Uterus (tissue), 4 donors: ENCODE data around the gene DKK3. TPM values are rescaled to one million over a fixed set of nuclear protein-coding genes. Genes with fewer than 3 reads are reported as not detected.
A peak's percentile ranks its signal among the peaks of the same experiment; 100 is the strongest.

Experiments used
- DNase-seq, 2 donors: peaks; one replicate each; pipeline ENCODE4 v3.0.0-alpha.2; 2019 to 2020
- H3K27ac ChIP-seq, 2 donors: fragments of 200-600 bp; sonication (generic); 1 replicate in 1 of 2; 2 replicates in 1 of 2; pipeline ENCODE4 v1.5.1; 2016 to 2018
- H3K27me3 ChIP-seq, 2 donors: fragments of 200-600 bp; sonication (generic); one replicate each; pipeline ENCODE4 v1.5.1; 2018 to 2019; ENCODE audit warnings: control low read depth in 1 of 2
- H3K36me3 ChIP-seq, 2 donors: fragments of 200-600 bp; sonication (generic); one replicate each; pipeline ENCODE4 v1.5.1; 2019; ENCODE audit warnings: control low read depth in 1 of 2
- H3K4me1 ChIP-seq, 2 donors: fragments of 200-600 bp; sonication (generic); one replicate each; pipeline ENCODE4 v1.5.1; 2018 to 2019; ENCODE audit warnings: control low read depth in 1 of 2
- H3K4me3 ChIP-seq, 2 donors: fragments of 200-600 bp; sonication (generic); 1 replicate in 1 of 2; 2 replicates in 1 of 2; pipeline ENCODE4 v1.5.1; 2018 to 2019; ENCODE audit warnings: mild to moderate bottlenecking in 1 of 2
- H3K9me3 ChIP-seq, 2 donors: fragments of 200-600 bp; sonication (generic); one replicate each; pipeline ENCODE4 v1.5.1; 2019; ENCODE audit warnings: control low read depth in 1 of 2
- POLR2A ChIP-seq, 2 donors: fragments of 450-650 bp; IDR thresholded peaks; one replicate each; pipeline ENCODE4 v1.6.1; 2016; ENCODE audit warnings: antibody characterized with exemption in 2 of 2, mild to moderate bottlenecking in 1 of 2, moderate library complexity in 1 of 2
- intact Hi-C: fragments of 100-400 bp; cut with DNase I; formaldehyde crosslinking; loops from one replicate; pipeline ENCODE4 v1.15.1; 2023; ENCODE audit warnings: low total_unique reads
- total RNA-seq, 4 donors: library from RNA; depleted of rRNA in 3 of 4; stranded (reverse); fragments of >200 nt in 3 of 4; gene quantifications; one replicate each; pipeline versions ENCODE4 v1.1.0 to v1.2.4, GENCODE V29; 2014 to 2023
- TF ChIP-seq, protein P1 (sequence below), 4 experiments: fragments of 200-600 bp in 2 of 4; fragments of 450-650 bp in 2 of 4; sonication (generic) in 2 of 4; IDR thresholded peaks; one replicate each; pipeline ENCODE4 v1.5.1; 2016 to 2019; ENCODE audit warnings: antibody characterized with exemption in 4 of 4, mild to moderate bottlenecking in 2 of 4, moderate library complexity in 1 of 4
- donor health status: DM: yes; HTN: yes; CAD: no.

Gene DKK3
- total RNA-seq, 4 donors from 2014 or later = 26.4 to 151 (median 99.0) TPM

- DNase-seq = no peak
- H3K9me3 ChIP-seq = no peaks in the 10 kb centered on the region
- H3K27ac ChIP-seq = no peak overlapping the region
- no peak for TF ChIP-seq POLR2A (IDR thresholded peaks at IDR 0.05)
- TF ChIP-seq, protein P1, sequence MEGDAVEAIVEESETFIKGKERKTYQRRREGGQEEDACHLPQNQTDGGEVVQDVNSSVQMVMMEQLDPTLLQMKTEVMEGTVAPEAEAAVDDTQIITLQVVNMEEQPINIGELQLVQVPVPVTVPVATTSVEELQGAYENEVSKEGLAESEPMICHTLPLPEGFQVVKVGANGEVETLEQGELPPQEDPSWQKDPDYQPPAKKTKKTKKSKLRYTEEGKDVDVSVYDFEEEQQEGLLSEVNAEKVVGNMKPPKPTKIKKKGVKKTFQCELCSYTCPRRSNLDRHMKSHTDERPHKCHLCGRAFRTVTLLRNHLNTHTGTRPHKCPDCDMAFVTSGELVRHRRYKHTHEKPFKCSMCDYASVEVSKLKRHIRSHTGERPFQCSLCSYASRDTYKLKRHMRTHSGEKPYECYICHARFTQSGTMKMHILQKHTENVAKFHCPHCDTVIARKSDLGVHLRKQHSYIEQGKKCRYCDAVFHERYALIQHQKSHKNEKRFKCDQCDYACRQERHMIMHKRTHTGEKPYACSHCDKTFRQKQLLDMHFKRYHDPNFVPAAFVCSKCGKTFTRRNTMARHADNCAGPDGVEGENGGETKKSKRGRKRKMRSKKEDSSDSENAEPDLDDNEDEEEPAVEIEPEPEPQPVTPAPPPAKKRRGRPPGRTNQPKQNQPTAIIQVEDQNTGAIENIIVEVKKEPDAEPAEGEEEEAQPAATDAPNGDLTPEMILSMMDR (IDR thresholded peaks at IDR 0.05) = no peak
- H3K4me3 ChIP-seq = no peak overlapping the region
- intact Hi-C loops = loop anchor here (10.0 kb wide), 1 partner anchor 339 kb away; no protein-coding TSS in a partner anchor
- H3K36me3 ChIP-seq = no peaks in the 10 kb centered on the region
- peaks cover 0 to 4% of the 10 kb centered on the region in 2 donors for H3K4me1 ChIP-seq
- H3K27me3 ChIP-seq = no peaks in the 10 kb centered on the region
These were observed 72.9 kb downstream of the DKK3 start for GRCh38 chr11:11935536-11935935.

DNA sequence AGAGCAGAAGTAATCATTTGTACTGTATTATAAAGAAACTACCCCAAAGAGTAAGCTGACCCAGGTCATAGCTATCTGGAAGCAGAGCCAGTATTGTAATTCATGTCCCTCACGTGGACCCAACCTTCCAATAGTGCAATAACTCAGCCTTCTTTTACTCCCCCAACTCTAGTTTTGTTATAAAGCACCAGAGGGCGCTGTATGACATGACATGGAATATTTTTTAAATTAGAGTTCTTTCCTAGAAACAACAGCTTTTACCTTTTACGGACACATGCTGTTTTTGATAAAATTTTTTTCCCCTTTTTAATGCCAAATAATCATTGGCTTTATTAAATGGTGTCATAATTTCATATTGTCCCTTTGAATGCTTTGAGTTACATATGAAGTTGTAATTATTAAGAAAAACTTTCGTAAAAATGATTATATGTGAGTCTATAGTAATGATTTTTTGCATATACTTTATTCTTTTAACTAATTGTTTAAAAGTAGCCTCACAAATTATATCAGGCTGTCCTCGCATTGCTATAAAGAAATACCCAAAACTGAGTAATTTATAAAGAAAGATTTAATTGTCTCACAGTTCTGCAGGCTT lies 76.9 kb downstream of the DKK3 start:
- Histone ChIP-seq H3K27me3 (no peaks in the 10 kb centered on the region), H3K9me3 (no peaks in the 10 kb centered on the region), H3K36me3 (no peaks in the 10 kb centered on the region), H3K27ac (peak overlapping the region in 1 of 2 donors; percentile 60), H3K4me3 (no peak overlapping the region), H3K4me1 (peaks cover 0 to 4% of the 10 kb centered on the region in 2 donors)
- intact Hi-C loops = loop anchor here (10.0 kb wide), 1 partner anchor 343 kb away; no protein-coding TSS in a partner anchor
- TF ChIP-seq, protein P1 (IDR thresholded peaks at IDR 0.05) = peak; percentile 65 to 81 (median 74)
- TF ChIP-seq POLR2A (IDR thresholded peaks at IDR 0.05) = no peak
- DNase-seq = peak; percentile 16 to 44

- Histone ChIP-seq H3K27ac (no peak overlapping the region), H3K9me3 (no peaks in the 10 kb centered on the region), H3K36me3 (no peaks in the 10 kb centered on the region), H3K4me3 (no peak overlapping the region), H3K27me3 (no peaks in the 10 kb centered on the region), H3K4me1 (peaks cover 0 to 4% of the 10 kb centered on the region in 2 donors)
- no peak for DNase-seq
- intact Hi-C loops = loop anchor here (10.0 kb wide), 1 partner anchor 345 kb away; no protein-coding TSS in a partner anchor
- TF ChIP-seq, protein P1 (IDR thresholded peaks at IDR 0.05) = no peak
- TF ChIP-seq POLR2A (IDR thresholded peaks at IDR 0.05) = no peak
These were observed 78.5 kb downstream of the DKK3 start for GRCh38 chr11:11929920-11930319.

GRCh38 chr11:11923828-11924227 lies 84.6 kb downstream of the DKK3 start:
- intact Hi-C loops = no loop called here
- H3K27me3 ChIP-seq = no peaks in the 10 kb centered on the region
- DNase-seq = no peak
- TF ChIP-seq, protein P1 (IDR thresholded peaks at IDR 0.05) = no peak
- no peak for TF ChIP-seq POLR2A (IDR thresholded peaks at IDR 0.05)
- H3K9me3 ChIP-seq = no peaks in the 10 kb centered on the region
- no peaks in the 10 kb centered on the region for H3K4me1 ChIP-seq
- H3K36me3 ChIP-seq = no peaks in the 10 kb centered on the region
- no peak overlapping the region for H3K27ac ChIP-seq
- no peak overlapping the region for H3K4me3 ChIP-seq

GRCh38 chr11:11916981-11917399 lies 91.4 kb downstream of the DKK3 start:
- peaks cover 0 to 3% of the 10 kb centered on the region in 2 donors for H3K4me1 ChIP-seq
- no peaks in the 10 kb centered on the region for H3K27me3 ChIP-seq
- H3K4me3 ChIP-seq = no peak overlapping the region
- peak overlapping the region in 1 of 2 donors; percentile 26 for H3K27ac ChIP-seq
- no peaks in the 10 kb centered on the region for H3K9me3 ChIP-seq
- intact Hi-C loops = no loop called here
- DNase-seq = no peak
- TF ChIP-seq, protein P1 (IDR thresholded peaks at IDR 0.05) = no peak
- TF ChIP-seq POLR2A (IDR thresholded peaks at IDR 0.05) = no peak
- H3K36me3 ChIP-seq = no peaks in the 10 kb centered on the region
